IPS DF 4.7 (cell line): ENCODE results near the gene CDHR4.
"Not testable (repeated sequence)": the region's sequence is repeated elsewhere in the genome, so short reads cannot be mapped to it uniquely, and the experiment has no call there.

Source experiments
- DNase-seq: peaks from one replicate; pipeline ENCODE4 v3.0.0-alpha.2; 2013; ENCODE audit warnings: low spot score; ENCODE audit errors: extremely low read depth

Gene CDHR4

GRCh38 chr3:49799761-49800160 lies at the start of gene CDHR4:
CDHR4 (minus strand) TSS chr3:49799873; CDS start chr3:49799812, 61 bp downstream.
- no peak for DNase-seq

DNA sequence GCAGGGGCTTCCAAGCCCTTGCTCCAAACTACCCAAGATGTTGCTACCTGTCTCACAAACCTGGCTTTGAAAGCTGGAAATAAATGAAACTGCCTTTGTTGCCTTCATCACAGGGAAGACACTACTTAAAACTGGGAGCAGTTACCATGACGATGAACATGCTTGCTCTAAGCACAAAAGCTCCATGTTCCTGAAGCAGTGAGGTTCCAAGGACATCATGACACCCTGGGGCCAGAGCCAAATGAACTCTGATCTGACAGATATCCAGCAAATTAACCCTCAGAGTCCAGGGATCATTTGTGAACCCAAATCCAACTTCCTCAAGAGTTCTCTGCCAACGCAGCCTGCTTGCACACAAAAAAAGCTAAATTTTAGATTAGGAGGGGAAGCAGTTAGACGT lies 46.0 kb upstream of the CDHR4 start:
- no peak for DNase-seq

- DNase-seq = no peak
These were observed 45.0 kb upstream of the CDHR4 start for GRCh38 chr3:49844464-49845183.

GRCh38 chr3:49842843-49843517 lies 43.3 kb upstream of the CDHR4 start:
- no peak for DNase-seq

DNA sequence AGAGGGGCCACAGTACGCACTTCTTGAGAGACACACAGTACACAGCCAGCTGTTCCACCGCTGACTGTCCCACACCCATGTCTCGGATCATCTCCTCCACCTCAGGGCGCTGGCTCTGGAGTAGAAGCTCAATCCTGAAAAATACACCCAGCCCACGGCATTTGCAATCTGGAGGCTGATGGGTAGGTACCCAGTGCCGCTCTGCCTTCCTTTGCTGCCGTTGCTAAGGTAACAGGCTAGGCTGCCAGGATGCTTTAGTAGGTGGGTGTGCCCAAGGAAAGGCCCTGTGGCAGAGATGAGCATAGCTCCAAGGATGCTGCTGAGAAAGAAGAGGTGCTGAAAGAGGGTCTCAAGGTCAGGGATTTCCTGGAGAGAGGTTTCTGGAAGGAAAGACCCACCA lies 42.1 kb upstream of the CDHR4 start:
- no peak for DNase-seq

- peak; percentile 25 for DNase-seq
These were observed 41.5 kb upstream of the CDHR4 start for GRCh38 chr3:49841126-49841696.

DNA sequence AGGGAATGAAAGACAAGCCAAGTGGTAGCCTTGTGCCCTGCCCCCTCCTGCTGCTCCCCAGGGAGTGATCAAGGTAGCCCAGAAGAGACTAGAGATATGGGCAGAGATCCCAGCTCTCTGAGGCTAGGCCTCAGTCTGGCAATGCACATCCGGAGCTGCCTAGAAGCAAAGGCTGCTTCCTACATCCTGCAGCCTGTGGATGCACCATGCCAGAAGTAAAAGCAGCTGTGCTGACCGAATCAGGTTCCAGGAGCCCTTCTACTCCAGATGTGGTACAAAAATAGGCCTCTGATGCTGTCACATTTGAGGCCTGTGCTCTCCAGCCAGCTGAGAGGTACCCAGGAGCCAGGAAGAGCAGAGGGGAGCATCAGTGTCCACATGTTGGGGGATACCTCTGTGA lies 40.7 kb upstream of the CDHR4 start:
- DNase-seq = no peak

- no peak for DNase-seq
These were observed 39.6 kb upstream of the CDHR4 start for GRCh38 chr3:49839193-49839809.

- DNase-seq = no peak
These were observed 31.7 kb upstream of the CDHR4 start for GRCh38 chr3:49831341-49831740.

GRCh38 chr3:49826016-49826415 lies 26.3 kb upstream of the CDHR4 start:
- no peak for DNase-seq

DNA sequence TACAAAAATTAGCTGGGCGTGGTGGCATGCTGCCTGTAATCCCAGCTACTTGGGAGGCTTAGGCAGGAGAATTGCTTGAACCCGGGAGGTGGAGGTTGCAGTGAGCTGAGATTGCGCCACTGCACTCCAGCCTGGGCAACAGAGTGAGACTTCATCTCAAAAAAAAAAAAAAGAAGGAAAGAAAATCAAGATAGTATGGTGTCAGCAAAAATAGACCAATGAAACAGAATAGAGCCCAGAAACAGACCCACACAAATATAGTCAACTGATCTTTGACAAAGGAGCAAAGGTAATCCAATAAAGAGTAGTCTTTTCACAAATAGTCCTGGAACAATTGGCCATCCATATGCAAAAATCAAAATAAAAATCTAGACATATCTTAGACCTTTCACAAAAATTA lies 23.5 kb upstream of the CDHR4 start:
- not testable (repeated sequence) for DNase-seq

DNA sequence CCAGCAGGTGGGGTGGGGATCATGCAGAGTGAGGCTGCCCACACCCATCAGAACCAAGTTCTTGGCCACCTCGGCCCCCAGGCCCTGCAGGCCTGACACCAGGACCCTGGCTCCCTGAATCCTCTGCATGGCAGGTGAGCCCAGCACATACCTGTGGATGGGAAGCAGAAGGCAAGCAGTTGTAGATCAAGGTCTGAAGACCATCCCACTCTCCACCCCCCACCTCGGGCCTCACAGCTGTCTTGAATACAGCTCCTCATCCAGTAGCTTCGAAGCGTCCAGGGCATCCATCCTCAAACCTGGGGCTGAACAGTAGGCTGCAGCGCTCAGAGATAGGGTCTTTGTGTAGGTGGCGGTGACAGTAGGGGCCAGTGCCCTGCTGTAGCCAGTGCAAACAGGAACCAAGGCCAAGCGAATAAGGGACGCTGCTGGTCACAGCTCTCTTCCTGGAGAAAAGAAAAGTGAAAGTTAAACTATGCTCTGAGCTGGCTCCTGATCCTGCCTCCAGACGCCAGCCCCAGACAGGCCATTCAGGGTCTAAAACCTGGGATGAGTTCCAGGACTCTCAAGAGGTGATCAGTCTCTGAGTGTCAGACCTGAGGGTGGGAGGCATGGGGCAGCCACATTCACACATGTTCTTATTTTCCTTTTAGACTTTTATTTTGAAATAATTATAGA lies 14.0 kb upstream of the CDHR4 start, which contains the start of gene UBA7:
Gene UBA7, minus strand, starts transcription at position 457 of the 678 bp plus-strand sequence. Its CDS starts 166 bp downstream, at position 291.
- DNase-seq = no peak

DNA sequence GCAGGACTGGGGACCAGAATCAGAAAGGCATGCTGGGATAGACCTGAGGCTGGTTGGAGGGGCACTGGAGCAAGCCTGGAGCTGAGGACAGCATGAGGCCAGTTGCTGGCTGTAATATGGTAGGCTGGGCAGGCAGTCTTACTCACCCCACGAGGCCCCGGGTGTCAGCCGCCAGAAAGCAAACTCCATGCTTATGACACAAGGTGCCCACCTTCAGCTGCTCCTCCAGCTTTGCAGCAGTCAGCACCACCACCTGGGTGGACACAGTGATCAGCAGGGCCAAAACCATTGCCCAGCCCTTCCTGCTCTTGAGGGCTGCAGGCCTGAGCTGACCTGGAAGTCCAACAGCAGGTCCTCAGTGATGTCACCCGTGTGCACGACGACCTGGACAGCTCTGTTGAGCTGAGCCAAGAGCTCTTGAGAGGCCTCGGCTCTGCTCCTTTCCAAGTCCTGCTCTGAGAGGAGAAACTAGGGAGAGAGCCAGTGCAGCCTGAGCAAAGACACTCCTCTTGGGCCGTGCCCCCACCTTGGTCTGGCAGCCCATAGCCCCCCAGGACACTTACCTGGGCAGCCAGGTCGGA lies 13.3 kb upstream of the CDHR4 start:
- no peak for DNase-seq

DNA sequence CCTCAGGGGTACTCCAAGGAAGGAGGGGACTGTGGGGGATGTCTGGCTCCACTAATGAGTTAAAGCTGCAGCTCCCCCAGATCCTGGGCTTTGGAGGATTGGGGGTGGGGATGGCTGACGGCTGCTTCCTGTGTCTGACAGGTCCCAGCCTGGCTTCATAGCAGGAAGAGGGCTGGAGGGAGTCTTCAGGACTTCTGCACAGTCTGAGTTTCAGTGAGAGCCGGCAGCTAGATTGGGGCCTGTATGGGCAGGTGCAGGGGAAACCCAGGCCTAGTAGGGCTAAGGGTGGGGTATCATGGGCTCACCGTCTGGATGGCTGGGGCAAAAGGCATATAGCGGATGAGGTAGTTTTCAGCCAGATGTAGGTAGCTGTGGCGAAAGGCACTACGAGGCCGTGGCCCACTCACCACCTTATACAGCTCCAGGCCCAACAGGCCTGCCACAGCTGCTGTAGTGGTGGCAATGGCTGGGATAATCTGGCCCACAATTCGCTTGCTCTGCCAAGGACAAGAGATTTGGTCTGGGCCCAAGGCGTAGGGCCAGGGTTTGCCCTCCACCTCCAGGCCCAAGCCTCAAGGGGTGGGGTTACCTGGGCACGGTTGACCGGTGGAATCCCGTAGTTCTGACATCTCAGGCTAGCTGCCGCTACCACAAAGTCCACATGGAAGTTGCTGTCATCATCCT lies 7.9 kb upstream of the CDHR4 start:
- no peak for DNase-seq

- DNase-seq = no peak
These were observed 7.2 kb upstream of the CDHR4 start for GRCh38 chr3:49806850-49807249.

DNA sequence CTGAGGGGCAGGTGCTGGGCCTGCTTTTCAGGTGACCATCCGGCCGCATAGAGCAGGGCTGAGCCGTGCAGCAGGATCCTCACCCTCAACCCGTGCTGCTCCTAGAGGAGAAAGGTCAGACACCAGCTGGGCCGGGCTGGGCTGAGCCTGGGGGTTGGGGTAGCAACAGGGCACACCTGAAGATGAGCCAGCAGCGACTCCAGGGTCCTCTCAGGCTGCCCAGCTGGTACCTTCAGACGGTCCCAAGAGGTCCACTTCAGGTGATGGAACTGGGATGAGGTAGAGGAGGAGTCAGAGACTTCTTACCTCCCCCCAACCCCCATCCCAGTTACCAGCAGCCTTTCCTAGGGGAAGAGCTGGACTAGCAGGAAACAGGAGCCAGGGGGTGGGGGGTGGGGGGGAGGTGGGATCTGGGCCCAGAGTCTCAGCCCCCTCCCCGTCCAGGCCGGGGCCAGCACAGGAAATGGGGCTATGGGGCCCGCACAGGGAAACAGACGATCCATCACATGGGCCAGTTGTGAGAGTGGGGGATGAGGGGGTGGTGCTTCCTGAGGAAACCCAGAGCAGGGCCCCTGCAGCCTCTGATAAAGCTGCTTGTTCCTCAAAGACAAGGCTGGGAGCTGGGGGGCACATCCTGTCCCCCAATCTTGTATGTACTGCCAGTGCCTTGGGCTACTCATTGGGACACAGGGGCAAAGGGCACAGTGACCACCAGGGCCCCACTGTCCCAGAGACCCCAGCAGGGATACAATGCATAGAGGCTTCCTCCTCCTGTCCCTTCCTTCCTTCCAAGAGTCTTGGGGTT lies 6.4 kb upstream of the CDHR4 start:
- no peak for DNase-seq

DNA sequence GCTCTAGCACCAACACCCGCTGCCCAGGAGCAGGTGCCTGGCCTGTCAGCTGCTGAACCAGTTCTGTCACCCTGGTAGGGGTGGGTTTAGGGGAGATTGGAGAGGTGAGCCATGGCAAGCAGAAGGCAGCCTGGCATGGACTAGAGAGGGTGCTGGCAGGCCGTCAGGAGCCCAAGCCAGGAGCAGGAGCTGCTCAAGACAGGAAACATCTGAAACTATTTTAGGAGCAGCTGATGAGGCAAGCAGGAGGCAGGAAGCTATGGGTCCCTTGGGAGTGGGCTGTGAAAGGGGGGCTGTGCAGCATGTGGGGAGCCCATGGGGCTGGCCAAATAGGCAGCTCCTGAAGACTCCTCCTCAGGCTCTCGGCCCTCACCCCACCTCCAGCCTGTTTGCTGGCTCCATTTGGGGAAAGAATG lies 5.7 kb upstream of the CDHR4 start:
- DNase-seq = no peak

DNA sequence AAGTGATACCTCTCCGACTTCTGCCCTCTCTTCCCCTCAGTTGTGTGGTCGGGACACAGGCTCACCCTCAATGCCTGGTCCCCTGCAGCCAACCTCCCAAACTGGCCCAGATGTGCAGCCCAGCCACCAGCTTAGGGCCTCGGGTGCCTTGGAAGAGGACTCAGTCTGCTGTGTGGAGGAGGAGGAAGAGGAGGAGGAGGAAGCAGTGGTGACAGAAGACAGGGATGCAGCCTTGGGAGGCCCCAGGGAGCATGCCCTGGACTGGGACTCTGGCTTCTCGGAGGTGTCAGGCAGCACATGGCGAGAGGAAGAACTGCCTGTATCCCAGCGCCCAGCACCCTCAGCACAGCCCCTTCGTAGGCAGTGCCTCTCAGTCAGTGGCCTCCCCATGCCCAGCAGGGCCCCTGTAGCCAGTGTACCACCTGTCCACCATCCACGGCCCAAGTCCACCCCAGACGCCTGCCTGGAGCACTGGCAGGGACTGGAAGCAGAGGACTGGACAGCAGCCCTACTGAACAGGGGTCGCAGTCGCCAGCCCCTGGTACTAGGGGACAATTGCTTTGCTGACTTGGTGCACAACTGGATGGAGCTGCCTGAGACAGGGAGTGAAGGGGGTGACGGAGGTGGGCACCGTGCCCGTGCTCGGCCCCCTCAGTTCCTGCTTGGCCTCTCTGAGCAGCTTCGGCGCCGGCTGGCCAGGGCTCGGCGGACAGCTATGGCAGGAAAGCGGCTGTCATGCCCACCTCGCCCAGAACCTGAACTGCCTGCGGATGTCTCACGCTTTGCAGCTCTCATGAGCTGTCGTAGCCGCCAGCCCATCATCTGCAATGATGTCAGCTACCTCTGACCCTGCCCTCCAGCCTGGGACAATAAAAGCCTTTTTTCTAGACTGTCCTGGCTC lies 4.7 kb upstream of the CDHR4 start:
- DNase-seq = no peak
